HL-60/S4 (cell line): ENCODE data around the gene ANKS1B.

ENCODE experiments used
- in situ Hi-C: fragments of 300-500 bp; cut with MboI; formaldehyde crosslinking; loops from 2 replicates; pipeline ENCODE4 v1.14.3; 2022; ENCODE audit warnings: low sequenced_read_pairs

The ANKS1B gene

GRCh38 chr12:98750511-98750910, 1234.2 kb downstream of the ANKS1B start:
- in situ Hi-C loops: no loop called here

- in situ Hi-C loops: no loop called here
Observed at GRCh38 chr12:98748463-98748862, 1236.3 kb downstream of the ANKS1B start.

GRCh38 chr12:98745578-98746391, 1239.0 kb downstream of the ANKS1B start:
- in situ Hi-C loops: no loop called here

- in situ Hi-C loops: no loop called here
Observed at GRCh38 chr12:98744680-98745079, 1240.1 kb downstream of the ANKS1B start.

- in situ Hi-C loops: no loop called here
Observed at GRCh38 chr12:98743362-98743953, 1241.3 kb downstream of the ANKS1B start.

GRCh38 chr12:98741556-98742265, 1243.0 kb downstream of the ANKS1B start:
- in situ Hi-C loops: no loop called here

- in situ Hi-C loops: no loop called here
Observed at GRCh38 chr12:98741196-98741555, 1243.6 kb downstream of the ANKS1B start.

- in situ Hi-C loops: no loop called here
Observed at GRCh38 chr12:98740751-98741150, 1244.0 kb downstream of the ANKS1B start.

- in situ Hi-C loops: no loop called here
Observed at GRCh38 chr12:98738539-98738938, 1246.2 kb downstream of the ANKS1B start.

GRCh38 chr12:98738002-98738401, 1246.7 kb downstream of the ANKS1B start:
- in situ Hi-C loops: no loop called here

- in situ Hi-C loops: no loop called here
Observed at GRCh38 chr12:98737322-98737712, 1247.4 kb downstream of the ANKS1B start.

GRCh38 chr12:98736352-98737321, 1248.1 kb downstream of the ANKS1B start:
- in situ Hi-C loops: no loop called here

GRCh38 chr12:98735821-98736220, 1248.9 kb downstream of the ANKS1B start:
- in situ Hi-C loops: no loop called here

- in situ Hi-C loops: no loop called here
Observed at GRCh38 chr12:98733667-98734350, 1250.9 kb downstream of the ANKS1B start.

GRCh38 chr12:98730412-98730811, 1254.3 kb downstream of the ANKS1B start:
- in situ Hi-C loops: no loop called here

GRCh38 chr12:98727196-98727595, 1257.5 kb downstream of the ANKS1B start:
- in situ Hi-C loops: no loop called here

- in situ Hi-C loops: no loop called here
Observed at GRCh38 chr12:98725476-98726247, 1259.1 kb downstream of the ANKS1B start.

- in situ Hi-C loops: no loop called here
Observed at GRCh38 chr12:98724384-98725155, 1260.2 kb downstream of the ANKS1B start.
